ENCODE measurements around the gene FRY.

DNA sequence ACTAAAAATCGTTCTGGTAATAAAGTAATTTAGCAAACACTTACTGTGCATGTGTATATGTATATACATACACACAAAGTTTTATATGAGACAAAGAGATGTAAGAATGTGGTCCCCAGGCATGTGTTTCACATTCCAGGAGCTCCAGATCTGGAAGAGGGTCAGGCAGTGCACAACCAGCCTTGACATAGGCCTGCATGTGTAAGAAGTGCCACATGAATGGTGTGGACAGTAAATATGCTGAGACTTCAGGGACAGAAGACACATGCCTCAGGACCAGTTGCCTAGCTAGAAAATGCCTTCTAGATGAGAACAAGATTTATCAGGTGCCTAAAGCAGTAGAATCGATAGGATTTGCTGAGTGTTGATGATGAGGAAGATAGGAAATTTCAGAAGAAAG, 76.4 kb downstream of the FRY start:
- TF ChIP-seq, protein P1, sequence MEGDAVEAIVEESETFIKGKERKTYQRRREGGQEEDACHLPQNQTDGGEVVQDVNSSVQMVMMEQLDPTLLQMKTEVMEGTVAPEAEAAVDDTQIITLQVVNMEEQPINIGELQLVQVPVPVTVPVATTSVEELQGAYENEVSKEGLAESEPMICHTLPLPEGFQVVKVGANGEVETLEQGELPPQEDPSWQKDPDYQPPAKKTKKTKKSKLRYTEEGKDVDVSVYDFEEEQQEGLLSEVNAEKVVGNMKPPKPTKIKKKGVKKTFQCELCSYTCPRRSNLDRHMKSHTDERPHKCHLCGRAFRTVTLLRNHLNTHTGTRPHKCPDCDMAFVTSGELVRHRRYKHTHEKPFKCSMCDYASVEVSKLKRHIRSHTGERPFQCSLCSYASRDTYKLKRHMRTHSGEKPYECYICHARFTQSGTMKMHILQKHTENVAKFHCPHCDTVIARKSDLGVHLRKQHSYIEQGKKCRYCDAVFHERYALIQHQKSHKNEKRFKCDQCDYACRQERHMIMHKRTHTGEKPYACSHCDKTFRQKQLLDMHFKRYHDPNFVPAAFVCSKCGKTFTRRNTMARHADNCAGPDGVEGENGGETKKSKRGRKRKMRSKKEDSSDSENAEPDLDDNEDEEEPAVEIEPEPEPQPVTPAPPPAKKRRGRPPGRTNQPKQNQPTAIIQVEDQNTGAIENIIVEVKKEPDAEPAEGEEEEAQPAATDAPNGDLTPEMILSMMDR (conservative IDR thresholded peaks at IDR 0.05; ENCODE audit: low read length): no peak
- TF ChIP-seq EZH2phosphoT487 (IDR thresholded peaks at IDR 0.05; ENCODE audit: borderline replicate concordance, low read depth, low read length): no peak
